B cell (primary cell): ENCODE data around the gene CDX1. TPM values are rescaled to one million over a fixed set of nuclear protein-coding genes. Genes with fewer than 3 reads are reported as not detected.

Experiments used
- ATAC-seq: fragments of 200-7000 bp; cut with Tn5 transposase; one replicate; pipeline ENCODE4 v1.10.0; 2021; ENCODE audit warnings: low read depth, mild to moderate bottlenecking, moderate number of reproducible peaks, moderate library complexity
- CTCF ChIA-PET: fragments of 350-600 bp; sonication (Branson Sonifier 250); formaldehyde crosslinking; loops from one replicate; lab custom pipeline; 2021; ENCODE audit warnings: antibody characterized with exemption, inconsistent platforms; lab: Charles Lee
- POLR2A ChIA-PET: fragments of 350-600 bp; sonication (Branson Sonifier 250); formaldehyde crosslinking; loops from one replicate; lab custom pipeline; 2021; ENCODE audit warnings: antibody characterized with exemption; lab: Charles Lee
- DNase-seq: peaks from one replicate; pipeline ENCODE4 v3.0.0; 2013
- H2AFZ ChIP-seq: 2 replicates; pipeline ENCODE4 v1.6.1; 2012; ENCODE audit warnings: mild to moderate bottlenecking, low read depth, low read length; ENCODE audit not compliant: insufficient read depth, poor library complexity, severe bottlenecking
- H3K27ac ChIP-seq, 2 donors: 1 replicate in 1 of 2; 2 replicates in 1 of 2; pipeline ENCODE4 v1.5.1; 2012 to 2013; ENCODE audit warnings: low read length in 2 of 2, mild to moderate bottlenecking in 2 of 2, moderate library complexity in 1 of 2
- H3K27me3 ChIP-seq, 4 experiments: fragments of 200-600 bp in 1 of 4; sonication (generic) in 1 of 4; replicated peaks in 1 of 4; 1 replicate in 2 of 4; 2 replicates in 2 of 4; pipeline versions ENCODE4 v1.6.1 to v1.7.0; 2013 to 2016; ENCODE audit warnings: low read length in 3 of 4, mild to moderate bottlenecking in 2 of 4, mixed read lengths in 1 of 4, moderate library complexity in 1 of 4; ENCODE audit not compliant: insufficient read depth in 4 of 4, control insufficient read depth in 3 of 4; ENCODE audit errors: control extremely low read depth in 1 of 4
- H3K36me3 ChIP-seq, 2 experiments: replicated peaks in 1 of 2; 1 replicate in 1 of 2; 2 replicates in 1 of 2; pipeline versions ENCODE4 v1.6.1 to v1.7.1; 2013; ENCODE audit warnings: low read length in 1 of 2; ENCODE audit not compliant: insufficient read depth in 2 of 2, control insufficient read depth in 1 of 2; ENCODE audit errors: control extremely low read depth in 1 of 2, extremely low read depth in 1 of 2
- H3K4me1 ChIP-seq, 2 donors: fragments of 200-600 bp in 1 of 2; sonication (generic) in 1 of 2; 1 replicate in 1 of 2; 2 replicates in 1 of 2; pipeline versions ENCODE4 v1.5.1 to v1.6.1; 2013 to 2017; ENCODE audit warnings: low read length in 2 of 2; ENCODE audit not compliant: control insufficient read depth in 2 of 2, insufficient read depth in 2 of 2
- H3K4me2 ChIP-seq: replicated peaks from 2 replicates; pipeline ENCODE3; 2012; ENCODE audit warnings: mild to moderate bottlenecking, low read depth, low read length; ENCODE audit not compliant: poor library complexity, severe bottlenecking
- H3K4me3 ChIP-seq, 5 experiments: fragments of 200-600 bp in 1 of 5; sonication (generic) in 1 of 5; 1 replicate in 3 of 5; 2 replicates in 2 of 5; pipeline versions ENCODE4 v1.5.1 to v1.7.0; 2011 to 2016; ENCODE audit warnings: low read length in 4 of 5, mild to moderate bottlenecking in 4 of 5, low read depth in 2 of 5, control low read depth in 1 of 5, moderate library complexity in 1 of 5; ENCODE audit not compliant: insufficient read depth in 1 of 5; ENCODE audit errors: control extremely low read depth in 1 of 5, extremely low read depth in 1 of 5
- H3K79me2 ChIP-seq: fragments of 200-600 bp; sonication (generic); one replicate; pipeline ENCODE4 v1.6.0; 2016; ENCODE audit warnings: low read length; ENCODE audit not compliant: control insufficient read depth, insufficient read depth
- H3K9ac ChIP-seq: fragments of 200-600 bp; sonication (generic); 2 replicates; pipeline ENCODE4 v1.6.1; 2017; ENCODE audit warnings: mild to moderate bottlenecking, low read length, moderate library complexity
- H3K9me3 ChIP-seq, 3 donors: one replicate each; pipeline versions ENCODE4 v1.6.1 to v1.7.1; 2013; ENCODE audit warnings: low read length in 2 of 3; ENCODE audit not compliant: control insufficient read depth in 2 of 3, insufficient read depth in 1 of 3; ENCODE audit errors: control extremely low read depth in 1 of 3
- H4K20me1 ChIP-seq: 2 replicates; pipeline ENCODE4 v1.6.0; 2012; ENCODE audit warnings: mild to moderate bottlenecking, low read length; ENCODE audit not compliant: insufficient read depth, control insufficient read depth, poor library complexity, severe bottlenecking
- H3K27ac Mint-ChIP-seq: one replicate; pipeline ENCODE4 v1.8.0; 2021; ENCODE audit warnings: mixed read lengths
- H3K27me3 Mint-ChIP-seq: one replicate; pipeline ENCODE4 v1.8.0; 2021; ENCODE audit warnings: mixed read lengths
- H3K4me1 Mint-ChIP-seq: one replicate; pipeline ENCODE4 v1.8.0; 2021; ENCODE audit warnings: mixed read lengths
- H3K4me3 Mint-ChIP-seq: one replicate; pipeline ENCODE4 v1.8.0; 2021; ENCODE audit warnings: mixed read lengths
- H3K9me3 Mint-ChIP-seq: one replicate; pipeline ENCODE4 v1.8.0; 2022; ENCODE audit warnings: mixed read lengths; ENCODE audit not compliant: insufficient read depth
- CTCF ChIP-seq: fragments of 200-600 bp; IDR thresholded peaks from one replicate; pipeline ENCODE4 v1.8.0; 2022; ENCODE audit warnings: antibody characterized with exemption, mild to moderate bottlenecking
- EZH2 ChIP-seq: IDR thresholded peaks from 2 replicates; pipeline ENCODE4 v1.6.1; 2012; ENCODE audit warnings: borderline replicate concordance, low read depth, mild to moderate bottlenecking, moderate library complexity, low read length; ENCODE audit not compliant: insufficient read depth, poor library complexity, severe bottlenecking
- WGBS: methylation state at CpG from one replicate; pipeline ENCODE4 v1.1.5; 2013; ENCODE audit warnings: missing lambda C conversion rate; ENCODE audit not compliant: insufficient coverage; 5-methylcytosine and 5-hydroxymethylcytosine counted together
- intact Hi-C: fragments of 100-400 bp; cut with micrococcal nuclease; formaldehyde crosslinking; loops from one replicate; pipeline ENCODE4 v1.10.0; 2022
- polyA plus RNA-seq: library from polyadenylated mRNA; depleted of rRNA; stranded (reverse); fragments of >200 nt; gene quantifications from 2 replicates; pipeline ENCODE4 v1.2.3, GENCODE V29; 2012
- total RNA-seq, 2 donors: library from RNA; stranded (reverse); fragments of 120-200 nt in 1 of 2; gene quantifications; 1 replicate in 1 of 2; 2 replicates in 1 of 2; pipeline versions ENCODE4 v1.2.3 to v1.2.4, GENCODE V29; 2013 to 2022

Gene CDX1
- total and polyA plus RNA-seq, 2 donors (not counting 1 experiment from before 2014, with no cell fraction given) = not detected

GRCh38 chr5:150120617-150121447, 45.7 kb upstream of the CDX1 start:
- H3K27ac ChIP-seq = no peak overlapping the region
- ChIA-PET POLR2A (no interaction called here), CTCF (no interaction called here)
- no peaks in the 10 kb centered on the region for H3K4me1 Mint-ChIP-seq
- no peak overlapping the region for H3K4me2 ChIP-seq
- no peaks in the 10 kb centered on the region for H3K4me1 ChIP-seq
- H3K4me3 ChIP-seq = no peak overlapping the region
- no peak overlapping the region for H3K4me3 Mint-ChIP-seq
- ATAC-seq (no peak), DNase-seq (no peak)
- no peaks in the 10 kb centered on the region for H3K79me2 ChIP-seq
- H3K27ac Mint-ChIP-seq = no peak overlapping the region
- intact Hi-C loops = no loop called here
- no peak for TF ChIP-seq EZH2
- no peak for TF ChIP-seq CTCF
- H3K9me3 Mint-ChIP-seq = no peaks in the 10 kb centered on the region
- H3K9me3 ChIP-seq = no peaks in the 10 kb centered on the region
- H3K9ac ChIP-seq = no peak overlapping the region
- 92% methylated on average over 17 of the region's 19 CpGs for WGBS
- no peaks in the 10 kb centered on the region for H3K27me3 Mint-ChIP-seq
- H3K36me3 ChIP-seq = no peaks in the 10 kb centered on the region
- H4K20me1 ChIP-seq = no peaks in the 10 kb centered on the region
- H3K27me3 ChIP-seq = no peaks in the 10 kb centered on the region
- no peak overlapping the region for H2AFZ ChIP-seq

- no peak for ATAC-seq
- 97% methylated on average over 14 of the region's 14 CpGs for WGBS
- Histone ChIP-seq H3K27me3 (no peaks in the 10 kb centered on the region), H3K79me2 (no peaks in the 10 kb centered on the region), H4K20me1 (no peaks in the 10 kb centered on the region), H3K27ac (no peak overlapping the region), H3K9ac (no peak overlapping the region), H3K4me1 (no peaks in the 10 kb centered on the region), H3K4me2 (no peak overlapping the region), H3K36me3 (no peaks in the 10 kb centered on the region), H3K4me3 (no peak overlapping the region), H3K9me3 (no peaks in the 10 kb centered on the region), H2AFZ (no peak overlapping the region)
- TF ChIP-seq CTCF (no peak), EZH2 (no peak)
- no peak overlapping the region for H3K4me3 Mint-ChIP-seq
- no peak for DNase-seq
- no peak overlapping the region for H3K27ac Mint-ChIP-seq
- intact Hi-C loops = no loop called here
- no peaks in the 10 kb centered on the region for H3K4me1 Mint-ChIP-seq
- ChIA-PET CTCF (no interaction called here), POLR2A (no interaction called here)
- H3K27me3 Mint-ChIP-seq = no peaks in the 10 kb centered on the region
- H3K9me3 Mint-ChIP-seq = no peaks in the 10 kb centered on the region
Measured at GRCh38 chr5:150121448-150122157, 45.0 kb upstream of the CDX1 start.
